DOHH2 (cell line): ENCODE measurements around the gene GJC2.

Source experiments
- H3F3A ChIP-seq: fragments of 200-600 bp; sonication (generic), shearing (Covaris generic); 2 replicates; pipeline ENCODE4 v1.6.0; 2016; ENCODE audit warnings: antibody characterized with exemption, mild to moderate bottlenecking; ENCODE audit not compliant: control insufficient read depth, insufficient read depth
- H3K27ac ChIP-seq: fragments of 200-600 bp; sonication (generic); 2 replicates; pipeline ENCODE4 v1.5.1; 2014; ENCODE audit warnings: low read depth, mild to moderate bottlenecking, low read length, moderate library complexity
- H3K27me3 ChIP-seq: fragments of 200-600 bp; sonication (generic); 2 replicates; pipeline ENCODE4 v1.6.1; 2014; ENCODE audit warnings: mild to moderate bottlenecking, low read length, mixed read lengths; ENCODE audit not compliant: control insufficient read depth
- H3K36me3 ChIP-seq: fragments of 200-600 bp; sonication (generic); 2 replicates; pipeline ENCODE4 v1.6.1; 2014; ENCODE audit warnings: mild to moderate bottlenecking, low read length, moderate library complexity, mixed read lengths; ENCODE audit not compliant: control insufficient read depth
- H3K4me1 ChIP-seq: fragments of 200-600 bp; sonication (generic); 2 replicates; pipeline ENCODE4 v1.6.1; 2014; ENCODE audit warnings: mild to moderate bottlenecking, low read length, mixed read lengths; ENCODE audit not compliant: control insufficient read depth
- H3K4me2 ChIP-seq: fragments of 200-600 bp; sonication (generic); 2 replicates; pipeline ENCODE4 v1.6.0; 2014; ENCODE audit warnings: mild to moderate bottlenecking, low read length, moderate library complexity
- H3K4me3 ChIP-seq: fragments of 200-600 bp; sonication (generic); 2 replicates; pipeline ENCODE4 v1.5.1; 2014; ENCODE audit warnings: mild to moderate bottlenecking, low read length, mixed read lengths
- H3K79me2 ChIP-seq: fragments of 200-600 bp; sonication (generic); 2 replicates; pipeline ENCODE4 v1.6.1; 2014; ENCODE audit warnings: mild to moderate bottlenecking, low read length, mixed read lengths; ENCODE audit not compliant: control insufficient read depth
- H3K9me2 ChIP-seq: fragments of 200-600 bp; sonication (generic); replicated peaks from 2 replicates; pipeline ENCODE4 v1.6.1; 2014; ENCODE audit warnings: mild to moderate bottlenecking, low read length, mixed read lengths; ENCODE audit not compliant: control insufficient read depth
- H3K9me3 ChIP-seq: fragments of 200-600 bp; sonication (generic); 2 replicates; pipeline ENCODE4 v1.6.1; 2014; ENCODE audit warnings: antibody characterized with exemption, low read length, mixed read lengths; ENCODE audit not compliant: control insufficient read depth, insufficient read depth
- H4K20me1 ChIP-seq: fragments of 200-600 bp; sonication (generic); 2 replicates; pipeline ENCODE4 v1.6.0; 2014; ENCODE audit warnings: low read depth, mild to moderate bottlenecking, antibody characterized with exemption, low read length, moderate library complexity; ENCODE audit not compliant: control insufficient read depth, insufficient read depth
- CTCF ChIP-seq: fragments of 200-600 bp; sonication (generic); IDR thresholded peaks from one replicate; pipeline ENCODE4 v1.5.1; 2014; ENCODE audit warnings: antibody characterized with exemption, mild to moderate bottlenecking, low read depth, low read length; ENCODE audit not compliant: poor library complexity, severe bottlenecking
- EZH2phosphoT487 ChIP-seq: fragments of 200-600 bp; sonication (generic); IDR thresholded peaks from 2 replicates; pipeline ENCODE4 v1.6.1; 2017; ENCODE audit warnings: borderline replicate concordance, mild to moderate bottlenecking, antibody characterized with exemption, low read length, moderate library complexity, mixed read lengths

Gene GJC2

DNA sequence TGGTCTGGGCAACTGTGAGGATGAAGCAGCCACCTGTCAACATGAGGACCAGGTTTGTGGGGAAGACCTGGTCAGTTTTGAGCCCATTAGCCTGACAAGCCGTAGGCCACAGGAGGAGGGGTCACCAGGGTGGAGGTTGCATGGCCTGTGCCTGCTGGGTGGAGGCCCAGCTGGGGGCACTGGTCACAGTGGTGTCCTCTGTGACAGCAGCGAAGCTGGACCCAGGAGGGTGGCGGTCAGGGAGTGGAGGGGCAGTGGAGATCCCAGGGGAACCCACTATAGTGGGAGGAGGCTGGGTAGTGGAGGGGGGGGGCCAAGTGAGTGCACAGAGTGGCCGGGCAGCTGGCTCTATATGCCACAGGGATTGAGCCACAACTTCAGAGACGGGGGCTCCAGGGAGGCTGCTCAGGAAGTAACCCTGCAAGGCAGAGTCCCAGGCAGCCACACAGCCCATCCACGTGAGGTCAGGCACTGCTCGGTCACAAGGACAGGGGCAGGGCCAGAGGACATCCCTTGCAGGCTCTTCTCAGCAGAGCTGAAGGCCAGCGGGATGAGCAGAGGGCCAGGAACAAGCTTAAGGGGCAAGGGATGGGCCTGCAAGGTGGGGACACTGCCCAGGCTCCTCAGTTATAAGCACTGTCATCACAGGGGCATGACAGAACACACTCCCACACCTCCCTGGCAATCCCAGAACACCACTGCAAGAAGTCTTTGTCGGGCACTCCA, 44.3 kb upstream of the GJC2 start:
- peaks cover 41% of the 10 kb centered on the region for H3K4me1 ChIP-seq

DNA sequence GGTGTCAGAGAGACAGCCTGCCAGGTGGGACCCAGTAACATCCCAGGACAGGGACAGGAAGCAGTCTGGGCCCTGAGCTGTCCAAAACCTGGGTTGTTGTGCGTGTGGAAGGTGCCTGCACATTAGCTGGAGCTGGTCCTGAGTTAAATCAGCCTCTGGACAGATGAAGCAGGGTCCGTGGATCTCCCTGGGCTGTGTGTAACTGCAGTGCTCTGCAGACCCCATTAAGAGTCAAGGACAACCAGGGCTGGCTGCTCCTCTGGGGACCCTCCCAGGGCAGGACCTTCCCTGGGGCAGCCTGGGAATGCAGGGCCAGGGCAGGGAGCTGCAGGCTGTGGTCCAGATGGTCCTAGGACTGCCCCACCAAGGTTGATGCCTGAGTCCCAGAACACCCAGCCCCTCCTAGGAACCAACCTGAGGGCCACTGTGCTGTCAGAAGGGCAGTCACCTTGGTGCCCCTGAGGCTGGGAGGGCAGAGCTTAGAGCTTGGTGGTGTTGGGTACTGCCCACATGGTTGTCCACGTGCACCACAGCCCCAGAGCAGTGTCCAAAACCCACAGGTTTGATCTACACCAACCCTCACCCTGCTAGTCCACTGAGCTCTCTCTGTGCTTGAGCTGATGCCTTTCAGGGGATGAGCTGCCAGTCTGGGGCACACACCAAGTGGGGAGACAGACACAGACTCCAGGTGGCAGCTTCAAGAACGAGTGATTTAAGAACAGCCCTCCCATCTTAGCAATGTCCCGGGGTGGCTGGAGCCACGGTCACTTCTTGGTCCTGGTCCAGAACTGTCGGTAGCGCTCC, 43.5 kb upstream of the GJC2 start:
- Histone ChIP-seq H3K4me2 (no peak overlapping the region), H3K4me1 (peaks cover 37% of the 10 kb centered on the region), H3K36me3 (peaks cover 30% of the 10 kb centered on the region), H3F3A (peaks cover 12% of the 10 kb centered on the region), H3K79me2 (peaks cover 45% of the 10 kb centered on the region), H3K9me2 (no peaks in the 10 kb centered on the region), H3K4me3 (no peak overlapping the region), H3K27me3 (no peaks in the 10 kb centered on the region), H4K20me1 (no peaks in the 10 kb centered on the region; the same call in 1 of the 2 replicates), H3K9me3 (no peaks in the 10 kb centered on the region), H3K27ac (no peak overlapping the region)
- no peak for TF ChIP-seq EZH2phosphoT487
- no peak for TF ChIP-seq CTCF

More for the DNA sequence above, 44.3 kb upstream of the GJC2 start:
- H3K9me2 ChIP-seq, result no peaks in the 10 kb centered on the region
- peaks cover 17% of the 10 kb centered on the region for H3F3A ChIP-seq
- peaks cover 36% of the 10 kb centered on the region for H3K36me3 ChIP-seq
- H3K4me3 ChIP-seq, result no peak overlapping the region
- no peak overlapping the region for H3K27ac ChIP-seq
- no peaks in the 10 kb centered on the region for H3K9me3 ChIP-seq
- peaks cover 45% of the 10 kb centered on the region for H3K79me2 ChIP-seq
- H3K27me3 ChIP-seq, result no peaks in the 10 kb centered on the region
- TF ChIP-seq CTCF (no peak), EZH2phosphoT487 (no peak)
- H3K4me2 ChIP-seq, result no peak overlapping the region
- H4K20me1 ChIP-seq, result no peaks in the 10 kb centered on the region; the same call in 1 of the 2 replicates

- Histone ChIP-seq H3K27ac (no peak overlapping the region), H3K79me2 (peaks cover 40% of the 10 kb centered on the region), H3K27me3 (no peaks in the 10 kb centered on the region)
These were observed 43.0 kb upstream of the GJC2 start for GRCh38 chr1:228106800-228107054.

More at GRCh38 chr1:228106800-228107054, 43.0 kb upstream of the GJC2 start:
- Histone ChIP-seq H3K4me2 (no peak overlapping the region), H4K20me1 (no peaks in the 10 kb centered on the region), H3K4me1 (peaks cover 32% of the 10 kb centered on the region), H3K9me2 (no peaks in the 10 kb centered on the region), H3K4me3 (no peak overlapping the region), H3K9me3 (no peaks in the 10 kb centered on the region), H3K36me3 (peaks cover 25% of the 10 kb centered on the region), H3F3A (peaks cover 7% of the 10 kb centered on the region; the same call in 1 of the 2 replicates)
- TF ChIP-seq CTCF, result no peak
- no peak for TF ChIP-seq EZH2phosphoT487
